ENCODE measurements around the gene NEDD1. TPM values are rescaled to one million over a fixed set of nuclear protein-coding genes. Genes with fewer than 3 reads are reported as not detected.

Gene NEDD1
- total RNA-seq, 1 donor from 2014 or later, result 17.7 TPM

- H3K4me1 ChIP-seq, result peaks cover 9% of the 10 kb centered on the region
These were observed 73.9 kb downstream of the NEDD1 start for GRCh38 chr12:96980991-96981414.

GRCh38 chr12:96981911-96982310, 74.9 kb downstream of the NEDD1 start:
- H3K27me3 ChIP-seq (ENCODE audit: low read depth), result no peaks in the 10 kb centered on the region
- intact Hi-C loops (cut with DNase I), result no loop called here
- DNase-seq (no peak), ATAC-seq (no peak)
- no peak overlapping the region for H3K4me3 ChIP-seq
- no peak for TF ChIP-seq CTCF (IDR thresholded peaks at IDR 0.05)
- no peaks in the 10 kb centered on the region for H3K9me3 ChIP-seq
- peaks cover 11% of the 10 kb centered on the region for H3K4me1 ChIP-seq
- H3K36me3 ChIP-seq, result no peaks in the 10 kb centered on the region
- no peak overlapping the region for H3K27ac ChIP-seq

More at GRCh38 chr12:96980991-96981414, 73.9 kb downstream of the NEDD1 start:
- Histone ChIP-seq H3K27ac (no peak overlapping the region), H3K4me3 (no peak overlapping the region), H3K36me3 (no peaks in the 10 kb centered on the region), H3K9me3 (no peaks in the 10 kb centered on the region), H3K27me3 (ENCODE audit: low read depth) (no peaks in the 10 kb centered on the region)
- no peak for ATAC-seq
- intact Hi-C loops (cut with DNase I), result no loop called here
- DNase-seq, result no peak
- no peak for TF ChIP-seq CTCF (IDR thresholded peaks at IDR 0.05)

GRCh38 chr12:96982671-96983070, 75.6 kb downstream of the NEDD1 start:
- Histone ChIP-seq H3K4me1 (peaks cover 11% of the 10 kb centered on the region), H3K4me3 (no peak overlapping the region), H3K9me3 (no peaks in the 10 kb centered on the region), H3K27me3 (ENCODE audit: low read depth) (no peaks in the 10 kb centered on the region), H3K27ac (no peak overlapping the region), H3K36me3 (no peaks in the 10 kb centered on the region)
- no peak for ATAC-seq
- no peak for TF ChIP-seq CTCF (IDR thresholded peaks at IDR 0.05)
- intact Hi-C loops (cut with DNase I), result no loop called here
- DNase-seq, result no peak

- intact Hi-C loops (cut with DNase I), result no loop called here
These were observed 78.7 kb downstream of the NEDD1 start for GRCh38 chr12:96985515-96986362.

GRCh38 chr12:96986883-96987523, 79.9 kb downstream of the NEDD1 start:
- TF ChIP-seq CTCF (IDR thresholded peaks at IDR 0.05), result peak; percentile 52
- H3K27ac ChIP-seq, result no peak overlapping the region
- intact Hi-C loops (cut with DNase I), result no loop called here
- H3K9me3 ChIP-seq, result no peaks in the 10 kb centered on the region
- no peaks in the 10 kb centered on the region for H3K27me3 ChIP-seq (ENCODE audit: low read depth)
- peaks cover 11% of the 10 kb centered on the region for H3K4me1 ChIP-seq
- H3K4me3 ChIP-seq, result no peak overlapping the region
- DNase-seq (no peak), ATAC-seq (peak in 1 of 2 donors; percentile 44)
- H3K36me3 ChIP-seq, result no peaks in the 10 kb centered on the region

More at GRCh38 chr12:96985515-96986362, 78.7 kb downstream of the NEDD1 start:
- peak overlapping the region; percentile 54 for H3K4me3 ChIP-seq
- H3K9me3 ChIP-seq, result no peaks in the 10 kb centered on the region
- no peaks in the 10 kb centered on the region for H3K36me3 ChIP-seq
- no peaks in the 10 kb centered on the region for H3K27me3 ChIP-seq (ENCODE audit: low read depth)
- peak; percentile 87 to 93 for ATAC-seq
- H3K27ac ChIP-seq, result no peak overlapping the region
- peak; percentile 85 for TF ChIP-seq CTCF (IDR thresholded peaks at IDR 0.05)
- peak; percentile 51 for DNase-seq
- peaks cover 11% of the 10 kb centered on the region for H3K4me1 ChIP-seq
